Effector memory CD8-positive, alpha-beta T cell (primary cell): ENCODE data around the gene IL36RN.

Source experiments
- ATAC-seq: fragments of 150-1000 bp; cut with Tn5 transposase; replicated peaks from 2 replicates; pipeline ENCODE4 v1.10.0; 2021; ENCODE audit warnings: mild to moderate bottlenecking, moderate library complexity
- DNase-seq, 3 experiments: peaks; one replicate each; pipeline ENCODE4 v3.0.0; 2021
- H3K27ac Mint-ChIP-seq, 2 donors: one replicate each; pipeline ENCODE4 v1.8.0; 2022; ENCODE audit warnings: mild to moderate bottlenecking in 2 of 2, mixed read lengths in 2 of 2, moderate library complexity in 2 of 2
- H3K27me3 Mint-ChIP-seq, 2 donors: one replicate each; pipeline ENCODE4 v1.8.0; 2022; ENCODE audit warnings: mixed read lengths in 2 of 2
- H3K36me3 Mint-ChIP-seq: one replicate; pipeline ENCODE4 v1.8.0; 2022; ENCODE audit warnings: mild to moderate bottlenecking, moderate library complexity, mixed read lengths; ENCODE audit not compliant: insufficient read depth
- H3K4me1 Mint-ChIP-seq, 2 donors: one replicate each; pipeline ENCODE4 v1.8.0; 2022; ENCODE audit warnings: low read depth in 2 of 2, mixed read lengths in 2 of 2
- H3K4me3 Mint-ChIP-seq, 2 donors: one replicate each; pipeline ENCODE4 v1.8.0; 2022; ENCODE audit warnings: mild to moderate bottlenecking in 2 of 2, mixed read lengths in 2 of 2, moderate library complexity in 2 of 2
- H3K9me3 Mint-ChIP-seq, 2 donors: one replicate each; pipeline ENCODE4 v1.8.0; 2022; ENCODE audit warnings: mixed read lengths in 2 of 2

The IL36RN gene

GRCh38 chr2:113027691-113028090 lies 31.3 kb upstream of the IL36RN start:
- no peak for DNase-seq
- H3K9me3 Mint-ChIP-seq, result no peaks in the 10 kb centered on the region
- no peak overlapping the region for H3K4me3 Mint-ChIP-seq
- peaks cover 53 to 59% of the 10 kb centered on the region in 2 donors for H3K27me3 Mint-ChIP-seq
- no peak for ATAC-seq
- no peak overlapping the region for H3K27ac Mint-ChIP-seq
- no peaks in the 10 kb centered on the region for H3K36me3 Mint-ChIP-seq
- no peaks in the 10 kb centered on the region for H3K4me1 Mint-ChIP-seq

- Mint-ChIP-seq H3K4me3 (no peak overlapping the region), H3K27ac (no peak overlapping the region), H3K27me3 (peaks cover 52 to 61% of the 10 kb centered on the region in 2 donors), H3K9me3 (no peaks in the 10 kb centered on the region), H3K36me3 (no peaks in the 10 kb centered on the region), H3K4me1 (no peaks in the 10 kb centered on the region)
- no peak for ATAC-seq
- no peak for DNase-seq
Measured at GRCh38 chr2:113028112-113028511, 30.9 kb upstream of the IL36RN start.

GRCh38 chr2:113032737-113033136 lies 26.3 kb upstream of the IL36RN start:
- H3K27ac Mint-ChIP-seq, result no peak overlapping the region
- peaks cover 42 to 71% of the 10 kb centered on the region in 2 donors for H3K27me3 Mint-ChIP-seq
- no peaks in the 10 kb centered on the region for H3K36me3 Mint-ChIP-seq
- no peaks in the 10 kb centered on the region for H3K9me3 Mint-ChIP-seq
- DNase-seq (no peak), ATAC-seq (no peak)
- no peak overlapping the region for H3K4me3 Mint-ChIP-seq
- no peaks in the 10 kb centered on the region for H3K4me1 Mint-ChIP-seq

GRCh38 chr2:113034016-113034415 lies 25.0 kb upstream of the IL36RN start:
- no peak overlapping the region for H3K27ac Mint-ChIP-seq
- H3K4me1 Mint-ChIP-seq, result no peaks in the 10 kb centered on the region
- H3K4me3 Mint-ChIP-seq, result no peak overlapping the region
- no peaks in the 10 kb centered on the region for H3K36me3 Mint-ChIP-seq
- DNase-seq, result no peak
- no peaks in the 10 kb centered on the region for H3K9me3 Mint-ChIP-seq
- ATAC-seq, result no peak
- peaks cover 50 to 77% of the 10 kb centered on the region in 2 donors for H3K27me3 Mint-ChIP-seq

GRCh38 chr2:113036763-113037162 lies 22.2 kb upstream of the IL36RN start:
- Mint-ChIP-seq H3K9me3 (no peaks in the 10 kb centered on the region), H3K27me3 (peaks cover 34 to 68% of the 10 kb centered on the region in 2 donors), H3K4me1 (no peaks in the 10 kb centered on the region), H3K4me3 (no peak overlapping the region), H3K36me3 (no peaks in the 10 kb centered on the region), H3K27ac (no peak overlapping the region)
- no peak for ATAC-seq
- DNase-seq, result no peak

- H3K4me1 Mint-ChIP-seq, result no peaks in the 10 kb centered on the region
- H3K27me3 Mint-ChIP-seq, result peaks cover 34 to 63% of the 10 kb centered on the region in 2 donors
- DNase-seq (no peak), ATAC-seq (no peak)
- H3K9me3 Mint-ChIP-seq, result no peaks in the 10 kb centered on the region
- H3K36me3 Mint-ChIP-seq, result no peaks in the 10 kb centered on the region
- no peak overlapping the region for H3K27ac Mint-ChIP-seq
- H3K4me3 Mint-ChIP-seq, result no peak overlapping the region
Measured at GRCh38 chr2:113038291-113038690, 20.7 kb upstream of the IL36RN start.

- Mint-ChIP-seq H3K36me3 (no peaks in the 10 kb centered on the region), H3K4me3 (no peak overlapping the region), H3K27me3 (peaks cover 30 to 54% of the 10 kb centered on the region in 2 donors), H3K9me3 (no peaks in the 10 kb centered on the region), H3K4me1 (no peaks in the 10 kb centered on the region), H3K27ac (no peak overlapping the region)
- no peak for DNase-seq
- no peak for ATAC-seq
Measured at GRCh38 chr2:113039158-113039557, 19.8 kb upstream of the IL36RN start.

- Mint-ChIP-seq H3K27me3 (peaks cover 24 to 49% of the 10 kb centered on the region in 2 donors), H3K9me3 (no peaks in the 10 kb centered on the region), H3K27ac (no peak overlapping the region), H3K36me3 (no peaks in the 10 kb centered on the region), H3K4me1 (no peaks in the 10 kb centered on the region), H3K4me3 (no peak overlapping the region)
- ATAC-seq (no peak), DNase-seq (no peak)
Measured at GRCh38 chr2:113039719-113040118, 19.3 kb upstream of the IL36RN start.

- Mint-ChIP-seq H3K4me3 (no peak overlapping the region), H3K9me3 (no peaks in the 10 kb centered on the region), H3K27me3 (peaks cover 26 to 38% of the 10 kb centered on the region in 2 donors), H3K27ac (no peak overlapping the region), H3K36me3 (no peaks in the 10 kb centered on the region), H3K4me1 (no peaks in the 10 kb centered on the region)
- ATAC-seq (no peak), DNase-seq (no peak)
Measured at GRCh38 chr2:113041871-113042270, 17.1 kb upstream of the IL36RN start.

GRCh38 chr2:113046465-113046864 lies 12.5 kb upstream of the IL36RN start:
- Mint-ChIP-seq H3K9me3 (no peaks in the 10 kb centered on the region), H3K36me3 (no peaks in the 10 kb centered on the region), H3K4me1 (no peaks in the 10 kb centered on the region), H3K27me3 (peaks cover 28 to 40% of the 10 kb centered on the region in 2 donors), H3K4me3 (no peak overlapping the region), H3K27ac (no peak overlapping the region)
- no peak for DNase-seq
- ATAC-seq, result no peak

- DNase-seq (no peak), ATAC-seq (no peak)
- no peak overlapping the region for H3K27ac Mint-ChIP-seq
- peaks cover 1 to 4% of the 10 kb centered on the region in 2 donors for H3K4me1 Mint-ChIP-seq
- H3K4me3 Mint-ChIP-seq, result no peak overlapping the region
- no peaks in the 10 kb centered on the region for H3K9me3 Mint-ChIP-seq
- peaks cover 40 to 54% of the 10 kb centered on the region in 2 donors for H3K27me3 Mint-ChIP-seq
- H3K36me3 Mint-ChIP-seq, result no peaks in the 10 kb centered on the region
Measured at GRCh38 chr2:113050921-113051895, 7.8 kb upstream of the IL36RN start.

GRCh38 chr2:113052396-113052917 lies 6.5 kb upstream of the IL36RN start, which contains the start of gene IL36B:
TSS of gene IL36B (minus strand) at chr2:113052867.
- Mint-ChIP-seq H3K36me3 (no peaks in the 10 kb centered on the region), H3K27ac (no peak within 1 kb of the TSS), H3K9me3 (no peaks in the 10 kb centered on the region), H3K27me3 (peaks cover 27 to 41% of the 10 kb centered on the region in 2 donors), H3K4me3 (no peak within 1 kb of the TSS), H3K4me1 (peaks cover 1 to 4% of the 10 kb centered on the region in 2 donors)
- DNase-seq (no peak), ATAC-seq (no peak)

- Mint-ChIP-seq H3K4me3 (no peak overlapping the region), H3K4me1 (peaks cover 1 to 4% of the 10 kb centered on the region in 2 donors), H3K27me3 (peaks cover 24 to 38% of the 10 kb centered on the region in 2 donors), H3K27ac (no peak overlapping the region), H3K9me3 (no peaks in the 10 kb centered on the region), H3K36me3 (no peaks in the 10 kb centered on the region)
- no peak for ATAC-seq
- DNase-seq, result no peak
Measured at GRCh38 chr2:113053666-113054065, 5.3 kb upstream of the IL36RN start.

- DNase-seq, result no peak
- no peak for ATAC-seq
- Mint-ChIP-seq H3K27ac (no peak overlapping the region), H3K36me3 (no peaks in the 10 kb centered on the region), H3K4me1 (peaks cover 1 to 4% of the 10 kb centered on the region in 2 donors), H3K4me3 (no peak overlapping the region), H3K27me3 (peaks cover 22 to 40% of the 10 kb centered on the region in 2 donors), H3K9me3 (no peaks in the 10 kb centered on the region)
Measured at GRCh38 chr2:113054066-113054465, 4.9 kb upstream of the IL36RN start.
